H7 (cell line): ENCODE measurements around the gene OR6A2. TPM values are rescaled to one million over a fixed set of nuclear protein-coding genes. Genes with fewer than 3 reads are reported as not detected.

Experiments used
- DNase-seq: peaks from one replicate; pipeline ENCODE4 v3.0.0; 2012
- H3K27me3 ChIP-seq: 2 replicates; pipeline ENCODE4 v1.6.0; 2011; ENCODE audit warnings: mild to moderate bottlenecking, low read length; ENCODE audit not compliant: control insufficient read depth, insufficient read depth
- H3K36me3 ChIP-seq: replicated peaks from 2 replicates; pipeline ENCODE4 v1.5.1; 2011; ENCODE audit warnings: low read length; ENCODE audit not compliant: control insufficient read depth, insufficient read depth
- H3K4me3 ChIP-seq: 2 replicates; pipeline ENCODE4 v1.5.1; 2011; ENCODE audit warnings: low read depth, mild to moderate bottlenecking, control low read depth, low read length, moderate library complexity; ENCODE audit not compliant: insufficient read depth
- total RNA-seq: library from RNA; depleted of rRNA; stranded (reverse); fragments of >200 nt; shearing (Covaris generic); gene quantifications from 2 replicates; pipeline ENCODE4 v1.2.3, GENCODE V29; 2014

Gene OR6A2
- total RNA-seq, 1 experiment from 2014 or later = 0.07 TPM

DNA sequence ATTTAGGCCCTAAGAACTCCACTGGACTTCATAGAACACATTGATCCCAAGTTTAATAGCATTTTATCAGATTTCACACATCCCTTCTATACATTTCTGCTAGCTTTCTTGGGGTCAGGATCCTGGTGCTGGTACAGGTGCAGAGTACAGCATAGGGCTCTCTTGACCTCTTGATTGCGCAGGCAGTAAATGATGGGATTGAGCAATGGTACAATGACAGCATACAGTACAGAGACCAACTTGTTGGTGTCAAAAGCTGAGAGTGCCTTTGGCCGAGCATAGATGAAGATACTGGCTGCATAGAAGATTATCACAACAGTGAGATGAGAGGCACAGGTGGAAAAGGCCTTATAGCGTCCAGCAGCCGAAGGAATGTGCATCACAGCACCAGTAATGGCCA is 4.8 kb downstream of the OR6A2 start:
- Histone ChIP-seq H3K36me3 (no peaks in the 10 kb centered on the region), H3K4me3 (no peak overlapping the region), H3K27me3 (no peaks in the 10 kb centered on the region)
- DNase-seq = no peak

DNA sequence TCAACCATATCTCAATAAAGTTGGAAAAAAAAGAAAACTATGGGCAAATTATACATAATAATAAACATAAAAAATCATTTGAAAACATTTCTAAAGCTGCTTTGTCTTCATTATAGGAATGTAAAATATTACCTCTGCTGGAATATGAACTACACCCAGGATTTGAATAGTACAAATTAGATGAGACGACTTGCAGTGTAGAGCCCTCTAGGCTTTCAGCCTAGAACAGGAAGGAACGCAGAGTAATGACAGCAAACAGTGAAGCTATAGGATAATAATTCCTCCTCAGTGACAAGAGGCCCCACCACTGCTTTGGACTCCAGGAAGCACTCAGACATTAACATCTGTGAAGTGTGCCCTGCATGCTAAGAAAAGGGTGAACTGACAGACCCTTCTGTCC is 8.9 kb downstream of the OR6A2 start:
- H3K4me3 ChIP-seq = no peak overlapping the region
- no peaks in the 10 kb centered on the region for H3K27me3 ChIP-seq
- no peaks in the 10 kb centered on the region for H3K36me3 ChIP-seq
- no peak for DNase-seq

DNA sequence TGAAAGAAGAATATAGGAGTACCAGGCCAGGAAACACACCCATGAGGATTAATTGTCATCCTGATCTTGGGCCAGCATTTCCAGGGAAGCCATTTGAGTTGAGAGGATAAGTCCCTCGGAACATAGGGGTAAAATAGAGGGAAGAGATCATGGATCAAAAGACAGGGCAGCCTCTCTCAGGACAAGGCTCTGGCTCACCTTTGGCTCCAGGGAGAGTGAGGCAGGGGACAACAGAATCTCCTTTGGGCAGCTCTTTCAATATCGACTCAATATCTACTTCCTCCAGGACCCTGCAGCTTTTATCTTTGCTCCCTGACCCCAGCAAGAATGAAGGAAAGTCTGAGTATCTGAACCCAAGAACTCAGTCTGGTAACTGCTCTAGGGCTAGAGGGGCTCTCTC is 16.8 kb downstream of the OR6A2 start, which contains the start of gene OR2AG1:
OR2AG1 (plus strand) TSS at position 301 of the 400 bp plus-strand sequence. CDS start 2,018 bp downstream, outside the sequence.
- Histone ChIP-seq H3K27me3 (no peaks in the 10 kb centered on the region), H3K36me3 (no peaks in the 10 kb centered on the region), H3K4me3 (no peak within 1 kb of the TSS)
- DNase-seq = no peak

DNA sequence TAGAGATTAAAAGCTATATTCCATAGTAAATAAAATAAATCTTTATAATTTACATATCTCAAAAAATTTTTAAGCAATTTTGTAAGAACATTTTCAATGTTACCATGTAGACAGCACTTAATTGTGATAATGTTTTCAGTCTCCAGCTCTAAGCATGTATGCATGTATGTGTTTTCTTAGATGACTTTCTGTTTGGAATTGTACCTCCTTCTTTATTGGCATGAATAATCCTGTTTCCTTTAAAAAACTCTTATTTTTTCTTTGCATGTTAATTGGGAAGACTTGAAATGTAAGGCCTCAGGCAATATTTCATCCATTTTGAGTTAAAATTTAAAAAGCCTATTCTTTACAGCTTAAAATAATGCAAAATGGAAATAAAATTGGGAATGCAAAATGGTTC is 18.7 kb downstream of the OR6A2 start:
- Histone ChIP-seq H3K36me3 (no peaks in the 10 kb centered on the region), H3K27me3 (no peaks in the 10 kb centered on the region), H3K4me3 (no peak overlapping the region)
- no peak for DNase-seq

DNA sequence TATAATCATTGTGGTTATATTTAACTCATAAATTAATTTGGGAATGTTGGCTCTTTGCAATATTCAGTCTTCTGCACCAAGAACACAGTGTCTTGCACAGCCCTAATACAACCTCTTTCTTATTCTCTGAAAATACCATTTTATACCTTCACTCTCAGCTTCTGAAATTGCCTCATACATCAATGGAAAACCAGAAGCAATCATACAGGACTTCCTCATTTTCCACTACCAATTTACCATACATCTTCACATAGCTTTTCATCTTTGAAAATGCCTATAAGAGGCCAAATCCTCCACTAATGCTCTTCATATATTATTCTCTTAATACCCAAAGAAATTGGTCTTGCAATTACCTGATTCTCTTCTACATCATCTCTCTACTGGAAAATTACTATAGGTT is 21.0 kb downstream of the OR6A2 start:
- Histone ChIP-seq H3K27me3 (no peaks in the 10 kb centered on the region), H3K36me3 (no peaks in the 10 kb centered on the region), H3K4me3 (no peak overlapping the region)
- DNase-seq = no peak

DNA sequence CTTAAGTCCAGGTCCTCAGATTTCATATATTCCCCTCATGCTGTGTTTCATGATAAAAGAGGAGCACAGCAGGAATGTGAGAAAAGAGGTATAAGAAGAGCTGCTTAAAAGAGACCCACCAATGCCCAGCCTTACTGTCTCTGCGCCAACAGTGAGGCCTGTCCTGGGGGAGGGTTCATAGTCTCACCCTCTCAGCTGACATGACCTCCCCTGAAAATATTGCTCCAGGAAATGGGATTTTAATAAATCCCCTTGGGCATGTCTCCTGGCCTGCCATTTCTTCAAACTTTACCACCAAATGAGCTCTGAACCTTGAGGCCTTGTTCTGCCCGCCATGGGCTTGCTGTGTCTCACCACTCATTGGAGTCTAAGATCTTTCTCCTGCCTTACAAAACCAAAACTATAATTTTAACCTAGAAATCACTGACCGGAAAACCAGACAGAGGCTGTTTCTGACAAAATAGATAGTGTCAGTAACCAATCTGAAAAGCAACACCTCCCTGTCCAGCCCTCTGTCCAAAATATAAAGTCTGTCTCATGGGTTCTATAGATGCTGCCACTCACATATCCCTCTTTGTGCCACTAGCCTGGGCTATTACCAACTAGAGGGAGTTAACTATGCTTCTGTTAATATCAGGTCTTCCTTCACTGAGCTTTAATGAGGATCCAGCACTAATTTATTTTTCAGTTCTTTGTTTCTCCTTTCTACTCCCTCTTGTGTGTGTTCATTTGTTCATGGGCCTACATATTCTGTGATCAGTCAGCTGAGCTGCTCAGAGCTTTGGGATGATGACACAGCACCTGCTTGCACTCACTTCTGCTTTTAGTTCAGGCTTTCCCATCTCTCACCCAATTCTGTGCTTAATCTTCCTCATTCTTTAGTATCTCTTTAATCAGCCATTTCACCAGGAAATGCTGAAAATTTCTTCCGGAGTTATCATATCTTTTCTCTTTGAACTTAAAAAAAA is 27.3 kb downstream of the OR6A2 start, which contains the start of gene OR2AG2:
OR2AG2 (minus strand) TSS at position 51 of the 968 bp plus-strand sequence. CDS start 3,019 bp downstream, outside the sequence.
- no peaks in the 10 kb centered on the region for H3K36me3 ChIP-seq
- no peak for DNase-seq

DNA sequence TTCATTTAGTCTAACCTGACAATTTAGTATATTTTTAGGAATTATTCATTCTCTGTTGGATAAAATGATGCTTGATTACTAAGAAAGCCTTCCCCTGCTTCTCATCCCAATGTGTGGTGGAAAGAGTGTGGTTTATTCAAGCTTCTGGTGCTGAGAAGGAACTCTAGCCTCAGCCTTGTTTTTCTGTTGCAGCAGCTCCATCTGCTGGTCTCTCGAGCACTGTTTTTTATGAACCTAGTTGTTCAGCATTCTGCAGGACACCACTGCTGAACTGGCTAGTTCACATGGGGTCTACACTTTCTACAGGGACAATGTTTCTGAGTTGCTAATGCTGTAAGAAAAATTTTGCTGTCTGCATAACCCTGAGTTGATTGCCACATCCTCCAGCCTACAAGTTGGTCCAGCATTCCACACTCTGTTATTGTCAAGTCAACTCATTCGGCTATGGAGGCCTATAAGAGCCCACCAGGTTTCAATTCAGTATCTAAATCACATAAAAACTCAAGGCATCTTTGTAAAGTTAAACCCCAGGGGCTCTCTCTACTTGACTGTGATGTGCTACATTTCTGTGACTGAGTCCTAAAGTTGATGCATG is 42.0 kb downstream of the OR6A2 start:
- no peaks in the 10 kb centered on the region for H3K36me3 ChIP-seq
- no peak overlapping the region for H3K4me3 ChIP-seq
- no peaks in the 10 kb centered on the region for H3K27me3 ChIP-seq
- peak; percentile 26 for DNase-seq

More for the DNA sequence above, 27.3 kb downstream of the OR6A2 start, which contains the start of gene OR2AG2:
- Histone ChIP-seq H3K4me3 (no peak within 1 kb of the TSS), H3K27me3 (no peaks in the 10 kb centered on the region)

DNA sequence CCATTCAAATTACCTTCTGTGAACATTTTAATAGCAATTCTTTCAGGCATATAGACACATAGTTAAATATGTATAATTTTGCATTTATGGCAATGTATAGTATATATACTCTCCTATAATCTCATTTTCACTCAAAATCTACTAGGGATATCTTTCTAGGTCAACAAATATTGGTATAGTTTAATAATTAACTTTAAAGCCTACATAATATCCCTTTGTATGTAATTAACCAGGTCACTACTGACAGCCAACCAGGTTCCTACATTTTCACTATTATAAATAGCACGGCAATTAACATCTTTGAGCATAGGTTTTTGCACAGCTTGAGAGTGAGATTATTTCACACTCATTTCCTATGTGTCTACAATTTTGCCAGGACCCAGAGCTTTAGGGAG is 43.5 kb downstream of the OR6A2 start:
- no peak overlapping the region for H3K4me3 ChIP-seq
- no peaks in the 10 kb centered on the region for H3K27me3 ChIP-seq
- no peak for DNase-seq
- no peaks in the 10 kb centered on the region for H3K36me3 ChIP-seq

DNA sequence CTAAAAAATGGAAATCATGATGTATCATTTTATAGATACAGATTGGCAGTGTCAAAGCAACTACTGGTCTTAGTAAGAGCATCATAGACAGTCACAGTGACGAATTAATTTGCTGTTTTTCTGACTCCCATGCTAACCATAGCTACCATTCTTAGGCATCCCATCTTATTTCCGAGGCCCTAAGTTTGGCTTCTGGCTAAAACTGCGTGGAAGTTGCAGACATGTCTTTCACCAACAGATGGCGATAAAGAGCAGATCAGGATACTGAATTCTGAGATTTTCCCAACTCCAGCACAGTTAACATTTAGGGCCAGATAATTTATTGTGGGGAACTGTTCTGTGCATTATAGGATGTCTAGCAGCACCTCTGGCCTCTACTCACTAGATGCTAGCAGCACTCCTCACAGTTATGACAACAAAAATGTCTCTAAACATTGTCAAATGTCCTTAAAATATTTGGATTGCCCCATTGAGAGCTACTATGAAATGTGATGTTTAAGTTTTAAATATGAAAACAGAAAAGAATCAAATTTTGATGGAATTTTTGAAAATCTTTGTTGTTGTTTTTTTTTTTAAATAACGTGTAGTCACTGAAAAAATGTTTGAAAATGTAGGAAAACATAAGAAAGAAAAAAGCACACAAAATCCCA is 44.1 kb downstream of the OR6A2 start:
- Histone ChIP-seq H3K36me3 (no peaks in the 10 kb centered on the region), H3K27me3 (no peaks in the 10 kb centered on the region), H3K4me3 (no peak overlapping the region)
- DNase-seq = peak; percentile 39

DNA sequence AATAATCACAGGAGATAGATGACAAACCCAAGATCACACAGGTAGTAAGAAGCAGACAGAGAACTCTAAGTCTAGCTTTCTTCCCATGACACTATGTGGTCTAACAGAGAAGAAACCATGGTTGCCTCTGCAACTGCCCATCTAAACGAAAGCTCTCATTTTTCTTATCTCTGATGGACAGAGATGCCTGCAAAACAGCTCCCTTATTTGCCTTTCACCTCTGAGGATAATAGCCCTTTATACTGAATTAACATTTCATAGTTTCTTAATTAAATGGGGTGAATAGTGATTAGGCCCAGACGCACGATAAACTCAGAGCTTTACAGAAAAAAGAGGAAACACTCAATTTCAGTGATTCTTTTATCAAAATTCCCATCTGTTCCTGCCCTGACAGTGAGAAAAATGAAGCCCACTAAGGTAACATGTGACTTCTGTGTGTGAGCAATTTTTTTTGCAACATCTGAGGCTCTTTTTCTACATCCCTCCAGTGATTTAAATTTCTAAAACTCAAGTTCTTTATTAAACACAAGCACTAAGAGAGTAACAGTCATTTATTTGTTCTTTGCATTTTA is 52.3 kb downstream of the OR6A2 start:
- Histone ChIP-seq H3K27me3 (no peaks in the 10 kb centered on the region), H3K36me3 (no peaks in the 10 kb centered on the region), H3K4me3 (no peak overlapping the region)
- no peak for DNase-seq

DNA sequence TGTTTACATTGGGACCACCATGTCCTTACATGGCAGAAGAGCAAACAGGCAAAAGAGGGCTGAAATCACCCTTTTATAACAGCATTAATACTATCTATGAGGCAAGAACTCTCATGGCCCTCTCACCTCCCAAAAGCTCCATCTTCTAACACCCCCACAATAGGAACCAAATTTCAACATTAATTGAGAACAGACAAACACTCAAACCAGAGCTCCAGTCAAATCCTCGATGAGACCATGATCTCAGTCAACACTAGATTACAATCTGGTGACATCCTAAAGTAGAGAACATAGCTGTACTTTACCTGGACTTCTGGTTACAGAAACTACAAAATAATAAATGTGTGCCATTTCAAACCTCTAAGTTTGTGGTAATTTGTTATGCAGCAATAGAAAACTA is 52.9 kb downstream of the OR6A2 start:
- Histone ChIP-seq H3K36me3 (no peaks in the 10 kb centered on the region), H3K27me3 (no peaks in the 10 kb centered on the region), H3K4me3 (no peak overlapping the region)
- no peak for DNase-seq

DNA sequence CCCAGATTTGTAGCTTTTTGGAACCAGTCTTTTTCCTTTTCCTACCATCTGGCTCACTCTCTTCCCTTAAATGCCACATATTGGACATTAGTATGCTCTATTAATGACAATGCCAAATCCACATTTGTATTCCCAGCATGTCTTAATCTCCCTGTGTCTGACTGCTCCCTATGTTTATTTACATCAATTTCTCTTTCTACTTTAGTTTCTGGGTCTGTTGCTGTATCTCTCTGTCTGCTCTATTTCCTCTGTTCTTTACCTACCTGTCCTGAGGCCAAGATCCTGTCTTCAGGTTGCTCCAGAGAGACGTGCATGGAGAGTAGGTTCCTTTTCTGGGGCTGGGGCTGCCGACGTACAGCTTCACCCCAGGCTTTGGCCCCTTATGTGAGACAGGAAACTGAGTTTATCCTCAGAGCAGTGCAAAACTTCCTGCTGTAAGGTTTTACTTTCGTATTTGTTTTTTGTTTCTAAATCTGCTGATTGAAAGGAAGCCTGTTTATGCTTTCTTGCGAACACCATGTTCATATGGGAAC is 53.3 kb downstream of the OR6A2 start:
- Histone ChIP-seq H3K27me3 (no peaks in the 10 kb centered on the region), H3K4me3 (no peak overlapping the region), H3K36me3 (no peaks in the 10 kb centered on the region)
- DNase-seq = no peak

DNA sequence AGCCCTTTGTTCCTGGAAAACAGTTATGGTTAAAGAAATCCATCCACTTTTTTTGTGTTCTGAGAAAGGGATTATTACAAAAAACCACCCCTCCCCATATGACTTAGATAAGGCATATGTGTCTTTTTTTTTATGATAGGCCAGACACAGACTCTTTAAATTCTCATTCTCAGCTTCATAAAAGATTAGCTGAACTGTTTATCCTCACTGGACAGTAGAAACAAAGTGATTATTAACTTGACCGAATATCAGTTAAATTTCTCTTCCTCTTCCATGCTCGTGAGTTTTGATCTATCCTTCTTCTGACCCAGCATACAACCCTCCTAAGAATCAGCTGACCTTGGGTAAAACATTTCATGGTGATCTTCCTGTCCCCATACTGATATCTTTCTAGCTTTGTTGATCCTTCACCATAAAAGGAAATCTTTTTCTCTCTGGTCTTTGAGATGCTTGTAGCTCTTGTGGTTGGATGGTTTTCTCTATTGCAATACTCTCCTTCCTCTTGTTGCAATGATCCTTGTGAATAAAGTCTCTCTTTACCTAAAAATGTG is 53.9 kb downstream of the OR6A2 start:
- Histone ChIP-seq H3K27me3 (no peaks in the 10 kb centered on the region), H3K4me3 (no peak overlapping the region), H3K36me3 (no peaks in the 10 kb centered on the region)
- no peak for DNase-seq

DNA sequence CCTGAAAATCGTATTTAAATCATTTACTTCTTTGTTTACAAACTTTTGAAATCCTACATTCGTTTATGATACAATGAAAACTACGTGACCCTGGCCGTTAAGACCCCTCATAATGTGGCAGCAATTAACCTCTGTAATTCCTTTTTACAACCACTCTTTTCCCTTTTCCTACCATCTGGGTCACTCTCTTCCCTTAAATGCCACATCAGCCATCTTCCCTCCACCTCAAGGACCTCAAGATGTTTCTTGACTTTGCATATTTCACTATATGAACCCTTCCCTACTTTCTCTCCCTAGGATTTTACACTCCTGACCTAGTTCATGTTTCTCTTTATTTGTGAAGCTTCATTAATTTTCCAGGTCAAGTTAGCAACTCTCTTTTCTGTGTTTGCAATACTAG is 54.5 kb downstream of the OR6A2 start:
- no peaks in the 10 kb centered on the region for H3K27me3 ChIP-seq
- H3K4me3 ChIP-seq = no peak overlapping the region
- DNase-seq = no peak
- H3K36me3 ChIP-seq = no peaks in the 10 kb centered on the region
